Brain microvascular endothelial cell (primary cell): ENCODE results near the gene KCNK1.
"Not testable (repeated sequence)": the region's sequence is repeated elsewhere in the genome, so short reads cannot be mapped to it uniquely, and the experiment has no call there.

Experiments used
- DNase-seq: peaks from one replicate; pipeline ENCODE4 v3.0.0-alpha.2; 2020
- H3K27ac ChIP-seq: fragments of 250-450 bp; sonication (Bioruptor Pico); 2 replicates; pipeline ENCODE4 v1.5.1; 2020; ENCODE audit warnings: mild to moderate bottlenecking, moderate library complexity
- H3K27me3 ChIP-seq: fragments of 250-450 bp; sonication (Bioruptor Pico); replicated peaks from 2 replicates; pipeline ENCODE4 v1.5.1; 2020; ENCODE audit warnings: mild to moderate bottlenecking
- H3K36me3 ChIP-seq: fragments of 250-450 bp; sonication (Bioruptor Pico); replicated peaks from 2 replicates; pipeline ENCODE4 v1.5.1; 2020; ENCODE audit warnings: mild to moderate bottlenecking
- H3K4me3 ChIP-seq: 2 replicates; pipeline ENCODE4 v1.5.1; 2011; ENCODE audit warnings: low read depth, mild to moderate bottlenecking, control low read depth, low read length, moderate library complexity
- in situ Hi-C: cut with HindIII; loops from 2 replicates; pipeline ENCODE4 v1.10.0; 2017; ENCODE audit warnings: low sequenced_read_pairs, low pct_ligation_motif_present
- TF ChIP-seq, protein P1 (sequence below): IDR thresholded peaks from 2 replicates; pipeline ENCODE4 v1.5.1; 2011; ENCODE audit warnings: low read depth, mild to moderate bottlenecking, moderate library complexity, low read length, control low read depth, inconsistent platforms; ENCODE audit errors: missing control alignments

KCNK1 gene

DNA sequence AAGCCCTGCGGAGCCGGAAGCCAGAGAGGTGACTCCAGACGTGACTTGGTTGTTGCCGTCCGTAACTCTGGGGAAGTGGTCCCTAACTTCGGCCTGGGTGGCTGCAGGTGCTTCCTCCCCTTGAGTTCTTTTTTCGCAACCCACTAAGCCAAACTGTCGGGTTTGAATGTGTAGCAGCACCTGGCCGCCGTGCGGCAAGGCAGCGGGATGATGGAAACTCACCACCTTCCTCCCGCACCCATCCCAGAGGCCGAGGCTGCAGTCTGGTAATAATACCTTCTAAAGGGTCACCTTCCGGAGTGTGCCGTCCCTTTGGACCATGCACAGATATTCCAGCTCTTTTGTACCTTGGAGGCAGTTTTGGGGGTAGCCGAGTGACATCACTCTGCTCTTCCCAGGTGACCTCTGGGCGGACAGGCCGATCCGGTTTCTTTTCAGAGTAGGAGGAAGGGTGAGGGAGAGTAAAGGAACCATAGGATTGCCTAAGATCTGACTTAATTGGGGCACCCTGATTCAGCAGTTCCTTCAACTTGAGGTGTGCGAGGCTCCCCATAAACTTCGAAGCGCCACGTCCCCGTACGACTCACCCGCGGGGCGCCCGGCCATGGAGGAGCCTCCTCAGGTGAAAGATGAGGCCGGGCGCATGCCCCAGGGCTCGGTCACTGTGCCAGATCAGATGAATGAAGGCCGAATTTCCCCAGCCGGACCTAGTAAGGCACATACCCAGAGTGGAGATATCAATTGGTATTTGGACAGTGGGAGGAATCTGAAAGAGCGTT, 1.0 kb downstream of the KCNK1 start:
- in situ Hi-C loops = no loop called here
- Histone ChIP-seq H3K27me3 (peaks cover 6% of the 10 kb centered on the region), H3K4me3 (peak overlapping the region; percentile 76), H3K36me3 (no peaks in the 10 kb centered on the region), H3K27ac (no peak overlapping the region)
- no peak for DNase-seq
- TF ChIP-seq, protein P1, sequence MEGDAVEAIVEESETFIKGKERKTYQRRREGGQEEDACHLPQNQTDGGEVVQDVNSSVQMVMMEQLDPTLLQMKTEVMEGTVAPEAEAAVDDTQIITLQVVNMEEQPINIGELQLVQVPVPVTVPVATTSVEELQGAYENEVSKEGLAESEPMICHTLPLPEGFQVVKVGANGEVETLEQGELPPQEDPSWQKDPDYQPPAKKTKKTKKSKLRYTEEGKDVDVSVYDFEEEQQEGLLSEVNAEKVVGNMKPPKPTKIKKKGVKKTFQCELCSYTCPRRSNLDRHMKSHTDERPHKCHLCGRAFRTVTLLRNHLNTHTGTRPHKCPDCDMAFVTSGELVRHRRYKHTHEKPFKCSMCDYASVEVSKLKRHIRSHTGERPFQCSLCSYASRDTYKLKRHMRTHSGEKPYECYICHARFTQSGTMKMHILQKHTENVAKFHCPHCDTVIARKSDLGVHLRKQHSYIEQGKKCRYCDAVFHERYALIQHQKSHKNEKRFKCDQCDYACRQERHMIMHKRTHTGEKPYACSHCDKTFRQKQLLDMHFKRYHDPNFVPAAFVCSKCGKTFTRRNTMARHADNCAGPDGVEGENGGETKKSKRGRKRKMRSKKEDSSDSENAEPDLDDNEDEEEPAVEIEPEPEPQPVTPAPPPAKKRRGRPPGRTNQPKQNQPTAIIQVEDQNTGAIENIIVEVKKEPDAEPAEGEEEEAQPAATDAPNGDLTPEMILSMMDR = no peak

DNA sequence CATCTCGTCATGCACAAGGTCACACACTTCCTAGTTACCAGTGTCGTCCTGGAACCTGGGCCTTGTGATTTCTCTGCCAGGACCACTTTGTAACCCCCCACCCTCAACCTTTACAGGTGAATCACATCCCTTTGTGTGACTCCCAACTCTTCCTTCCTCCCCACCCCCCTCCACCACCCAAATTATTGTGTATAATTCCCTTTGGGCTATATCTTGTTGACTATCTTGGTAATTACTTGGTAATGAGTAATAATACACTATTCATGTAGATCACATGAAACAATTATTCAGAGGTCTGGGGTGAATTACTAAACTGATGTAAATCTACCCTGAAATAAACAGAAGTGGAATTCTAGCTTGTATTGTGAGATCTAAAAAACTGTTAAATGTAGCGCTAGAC, 1.7 kb downstream of the KCNK1 start:
- TF ChIP-seq, protein P1 = no peak
- Histone ChIP-seq H3K36me3 (no peaks in the 10 kb centered on the region), H3K4me3 (no peak overlapping the region), H3K27me3 (peaks cover 6% of the 10 kb centered on the region), H3K27ac (no peak overlapping the region)
- no peak for DNase-seq
- in situ Hi-C loops = no loop called here

DNA sequence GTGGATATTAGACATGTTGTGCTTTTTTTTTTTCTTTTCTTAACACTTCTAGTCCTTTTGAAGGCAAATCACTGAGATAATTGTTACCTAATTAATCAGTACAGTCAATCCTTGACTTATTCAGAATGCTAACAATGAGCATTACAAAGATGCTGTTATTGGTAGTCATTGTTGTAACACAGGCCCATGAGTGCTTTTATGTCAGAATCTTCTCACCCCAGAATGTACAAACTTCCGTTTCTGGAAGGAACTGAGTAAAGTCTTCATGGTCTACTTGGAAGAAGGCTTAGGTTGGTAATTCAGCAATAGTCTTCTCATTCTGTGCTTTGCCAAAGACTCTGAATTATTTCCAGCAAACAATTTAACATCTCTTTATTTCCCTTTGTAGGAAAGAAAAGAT, 3.1 kb downstream of the KCNK1 start:
- no peak for DNase-seq
- no peaks in the 10 kb centered on the region for H3K36me3 ChIP-seq
- TF ChIP-seq, protein P1 = no peak
- H3K27ac ChIP-seq = no peak overlapping the region
- H3K4me3 ChIP-seq = no peak overlapping the region
- peaks cover 6% of the 10 kb centered on the region for H3K27me3 ChIP-seq
- in situ Hi-C loops = no loop called here

DNA sequence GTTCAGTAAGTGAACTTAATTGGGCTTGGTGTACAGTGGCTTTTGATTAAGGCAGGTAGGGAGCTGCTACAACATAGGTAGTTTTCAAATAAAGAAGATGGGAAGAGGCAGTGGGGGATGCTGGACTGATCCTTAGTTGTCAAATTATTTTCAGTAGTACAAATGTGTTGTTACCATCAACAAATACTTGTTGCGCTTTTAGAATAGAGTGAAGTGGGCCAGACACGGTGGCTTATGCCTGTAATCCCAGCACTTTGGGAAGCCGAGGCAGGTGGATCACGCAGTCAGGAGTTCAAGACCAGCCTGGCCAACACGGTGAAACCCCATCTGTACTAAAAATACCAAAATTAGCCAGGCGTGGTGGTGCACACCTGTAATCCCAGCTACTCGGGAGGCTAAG, 5.5 kb downstream of the KCNK1 start:
- H3K4me3 ChIP-seq, in situ Hi-C loops, H3K36me3 ChIP-seq, H3K27me3 ChIP-seq, H3K27ac ChIP-seq, DNase-seq: not testable (repeated sequence)

DNA sequence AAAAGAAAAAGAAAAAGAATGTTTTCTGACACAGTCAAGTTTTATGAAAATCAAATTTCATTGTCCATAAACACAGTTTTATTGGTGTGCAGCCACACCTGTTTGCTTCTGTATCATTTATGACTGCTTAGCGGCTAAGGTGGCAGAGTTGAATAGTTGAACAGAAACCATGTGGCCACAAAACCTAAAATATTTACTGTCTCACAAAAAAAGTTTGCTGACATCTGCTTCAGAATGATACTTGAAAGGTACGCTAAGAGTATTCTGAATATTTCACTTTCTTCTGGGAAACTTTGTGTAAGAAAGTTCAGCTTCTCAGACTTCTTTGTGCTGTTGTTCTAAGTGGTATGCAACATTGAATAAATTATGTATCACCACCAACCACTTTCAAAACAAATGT, 6.2 kb downstream of the KCNK1 start:
- no peak overlapping the region for H3K27ac ChIP-seq
- no peak for DNase-seq
- H3K4me3 ChIP-seq = no peak overlapping the region
- in situ Hi-C loops = no loop called here
- no peaks in the 10 kb centered on the region for H3K36me3 ChIP-seq
- TF ChIP-seq, protein P1 = no peak
- H3K27me3 ChIP-seq = peaks cover 2% of the 10 kb centered on the region

DNA sequence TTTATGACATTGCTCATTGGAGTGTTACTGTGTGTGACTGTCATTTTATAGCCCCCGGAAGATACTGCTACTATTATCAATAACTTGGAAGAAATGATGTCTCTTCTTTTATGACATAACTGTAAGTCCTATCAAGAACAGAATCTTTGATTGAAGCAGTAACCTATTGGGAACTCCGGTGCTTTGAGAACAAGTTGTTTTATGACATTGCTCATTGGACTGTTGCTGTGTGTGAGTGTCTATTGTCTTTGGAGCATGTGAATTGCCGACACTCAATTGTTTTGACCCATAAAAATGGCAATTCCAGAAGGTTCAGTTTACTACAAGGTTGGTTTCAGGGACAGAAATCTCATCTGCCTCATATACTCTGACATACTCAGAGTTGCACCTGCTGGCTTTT, 8.0 kb downstream of the KCNK1 start:
- in situ Hi-C loops = no loop called here
- Histone ChIP-seq H3K36me3 (no peaks in the 10 kb centered on the region), H3K4me3 (no peak overlapping the region), H3K27ac (no peak overlapping the region), H3K27me3 (no peaks in the 10 kb centered on the region)
- TF ChIP-seq, protein P1 = no peak
- DNase-seq = no peak
